H9 (cell line): ENCODE data around the gene MORN5. TPM values are rescaled to one million over a fixed set of nuclear protein-coding genes. Genes with fewer than 3 reads are reported as not detected.

Experiments
- DNase-seq: peaks from one replicate; pipeline ENCODE4 v3.0.0-alpha.2; 2017
- H2AFZ ChIP-seq: one replicate; pipeline ENCODE4 v1.6.1; 2013; ENCODE audit warnings: mild to moderate bottlenecking, low read length, control low read depth, moderate library complexity
- H2AK5ac ChIP-seq: 2 replicates; pipeline ENCODE4 v1.6.1; 2013; ENCODE audit warnings: low read length, control low read depth, mixed read lengths; ENCODE audit not compliant: insufficient read length
- H2BK120ac ChIP-seq: one replicate; pipeline ENCODE4 v1.6.1; 2013; ENCODE audit warnings: low read depth, mild to moderate bottlenecking, low read length, control low read depth, inconsistent platforms; ENCODE audit not compliant: poor library complexity, severe bottlenecking
- H2BK12ac ChIP-seq: 2 replicates; pipeline ENCODE4 v1.6.1; 2013; ENCODE audit warnings: low read length, control low read depth, mixed read lengths, low read depth; ENCODE audit not compliant: insufficient read length
- H2BK15ac ChIP-seq: 2 replicates; pipeline ENCODE4 v1.6.1; 2013; ENCODE audit warnings: low read depth, low read length, control low read depth
- H2BK20ac ChIP-seq: one replicate; pipeline ENCODE4 v1.6.1; 2013; ENCODE audit warnings: low read depth, mild to moderate bottlenecking, low read length, control low read depth, inconsistent platforms; ENCODE audit not compliant: poor library complexity, severe bottlenecking
- H2BK5ac ChIP-seq: 2 replicates; pipeline ENCODE4 v1.6.1; 2013; ENCODE audit warnings: low read length, control low read depth, mixed read lengths; ENCODE audit not compliant: insufficient read length
- H3K14ac ChIP-seq: 2 replicates; pipeline ENCODE4 v1.6.1; 2013; ENCODE audit warnings: low read length, control low read depth; ENCODE audit not compliant: insufficient read depth
- H3K18ac ChIP-seq: 2 replicates; pipeline ENCODE4 v1.6.1; 2013; ENCODE audit warnings: low read depth, mild to moderate bottlenecking, mixed read lengths, low read length, control low read depth; ENCODE audit not compliant: insufficient read length
- H3K23ac ChIP-seq: 2 replicates; pipeline ENCODE4 v1.6.1; 2013; ENCODE audit warnings: low read length, control low read depth, mixed read lengths, low read depth; ENCODE audit not compliant: insufficient read length
- H3K23me2 ChIP-seq: 2 replicates; pipeline ENCODE4 v1.6.1; 2013; ENCODE audit warnings: low read depth, mild to moderate bottlenecking, mixed read lengths, low read length, control low read depth; ENCODE audit not compliant: insufficient read length, poor library complexity, severe bottlenecking
- H3K27ac ChIP-seq: 2 replicates; pipeline ENCODE4 v1.5.1; 2013; ENCODE audit warnings: low read length, control low read depth, mixed read lengths, low read depth; ENCODE audit not compliant: insufficient read length
- H3K27me3 ChIP-seq: 2 replicates; pipeline ENCODE4 v1.6.1; 2013; ENCODE audit warnings: low read length, control low read depth, inconsistent platforms; ENCODE audit not compliant: insufficient read depth
- H3K4ac ChIP-seq: 2 replicates; pipeline ENCODE4 v1.6.1; 2013; ENCODE audit warnings: low read depth, mild to moderate bottlenecking, control low read depth, inconsistent platforms, low read length, moderate library complexity
- H3K4me1 ChIP-seq: 2 replicates; pipeline ENCODE4 v1.6.1; 2013; ENCODE audit warnings: low read length, control low read depth, inconsistent platforms; ENCODE audit not compliant: insufficient read depth
- H3K4me2 ChIP-seq: 2 replicates; pipeline ENCODE4 v1.6.1; 2013; ENCODE audit warnings: low read length, control low read depth, mixed read lengths; ENCODE audit not compliant: insufficient read length, insufficient read depth
- H3K56ac ChIP-seq: 2 replicates; pipeline ENCODE4 v1.6.1; 2013; ENCODE audit warnings: low read depth, mild to moderate bottlenecking, mixed read lengths, low read length, control low read depth; ENCODE audit not compliant: insufficient read length
- H3K79me1 ChIP-seq: 2 replicates; pipeline ENCODE4 v1.6.1; 2013; ENCODE audit warnings: low read depth, mild to moderate bottlenecking, moderate library complexity, low read length, control low read depth, inconsistent platforms; ENCODE audit not compliant: insufficient read depth, poor library complexity, severe bottlenecking
- H3K79me2 ChIP-seq: 2 replicates; pipeline ENCODE4 v1.6.1; 2013; ENCODE audit warnings: low read length, control low read depth, inconsistent platforms; ENCODE audit not compliant: insufficient read depth
- H3K9ac ChIP-seq: 2 replicates; pipeline ENCODE4 v1.6.1; 2013; ENCODE audit warnings: low read length, control low read depth, mixed read lengths; ENCODE audit not compliant: insufficient read length; ENCODE audit errors: extremely low read depth
- H3K9me3 ChIP-seq: one replicate; pipeline ENCODE4 v1.6.1; 2013; ENCODE audit warnings: low read depth, low read length, inconsistent platforms; ENCODE audit not compliant: control insufficient read depth
- H3T11ph ChIP-seq: one replicate; pipeline ENCODE4 v1.6.1; 2013; ENCODE audit warnings: mild to moderate bottlenecking, low read length, control low read depth, inconsistent platforms
- H4K20me1 ChIP-seq: one replicate; pipeline ENCODE4 v1.6.1; 2013; ENCODE audit not compliant: control insufficient read depth, insufficient read length, insufficient read depth
- H4K5ac ChIP-seq: 2 replicates; pipeline ENCODE4 v1.6.1; 2013; ENCODE audit warnings: low read depth, mild to moderate bottlenecking, mixed read lengths, low read length, control low read depth; ENCODE audit not compliant: insufficient read length
- H4K8ac ChIP-seq: replicated peaks from 2 replicates; pipeline ENCODE4 v1.6.1; 2013; ENCODE audit warnings: low read length, control low read depth, mixed read lengths, low read depth; ENCODE audit not compliant: insufficient read length
- H4K91ac ChIP-seq: 2 replicates; pipeline ENCODE4 v1.6.1; 2013; ENCODE audit warnings: low read depth, mild to moderate bottlenecking, moderate library complexity, mixed read lengths, low read length, control low read depth; ENCODE audit not compliant: insufficient read length
- H3K27ac Mint-ChIP-seq, 3 experiments: 2 replicates in 2 of 3; 3 replicates in 1 of 3; pipeline ENCODE4 v1.8.0; 2020 to 2021; ENCODE audit warnings: mixed read lengths in 3 of 3, mild to moderate bottlenecking in 1 of 3, moderate library complexity in 1 of 3
- H3K27me3 Mint-ChIP-seq: 2 replicates; pipeline ENCODE4 v1.8.0; 2021; ENCODE audit warnings: low read depth, mild to moderate bottlenecking, moderate library complexity, mixed read lengths
- H3K36me3 Mint-ChIP-seq, 3 experiments: 2 replicates in 2 of 3; 3 replicates in 1 of 3; pipeline ENCODE4 v1.8.0; 2020 to 2021; ENCODE audit warnings: low read depth in 3 of 3, mixed read lengths in 3 of 3; ENCODE audit not compliant: insufficient read depth in 1 of 3
- H3K4me1 Mint-ChIP-seq, 2 experiments: 2 replicates each; pipeline ENCODE4 v1.8.0; 2020; ENCODE audit warnings: mixed read lengths in 2 of 2
- H3K4me3 Mint-ChIP-seq, 2 experiments: 2 replicates in 1 of 2; 3 replicates in 1 of 2; pipeline ENCODE4 v1.8.0; 2020 to 2021; ENCODE audit warnings: mild to moderate bottlenecking in 2 of 2, mixed read lengths in 2 of 2, moderate library complexity in 1 of 2
- H3K9me3 Mint-ChIP-seq, 2 experiments: 2 replicates in 1 of 2; 3 replicates in 1 of 2; pipeline ENCODE4 v1.8.0; 2020; ENCODE audit warnings: mild to moderate bottlenecking in 2 of 2, mixed read lengths in 2 of 2, moderate library complexity in 1 of 2
- CTCF ChIP-seq: fragments of 200-600 bp; sonication (generic); conservative IDR thresholded peaks from 3 replicates; pipeline ENCODE4 v1.8.0; 2021; ENCODE audit warnings: antibody characterized with exemption, mild to moderate bottlenecking
- WGBS: extraction: QIAGEN DNeasy Blood & Tissue Kit; methylation state at CpG from one replicate; pipeline ENCODE4 v1.1.7; 2013; ENCODE audit warnings: missing lambda C conversion rate, low lambda C conversion rate, mixed read lengths; ENCODE audit not compliant: insufficient read length; ENCODE audit errors: extremely low coverage; 5-methylcytosine and 5-hydroxymethylcytosine counted together
- total RNA-seq: library from RNA; stranded (reverse); gene quantifications from 2 replicates; pipeline ENCODE4 v1.2.1, GENCODE V29; 2021

The MORN5 gene
- total RNA-seq, 1 experiment from 2014 or later = not detected

GRCh38 chr9:122143876-122144405, 15.8 kb upstream of the MORN5 start:
- H2BK5ac ChIP-seq = no peak overlapping the region
- H3K27me3 Mint-ChIP-seq = no peaks in the 10 kb centered on the region
- peaks cover 0 to 5% of the 10 kb centered on the region in 2 experiments; a peak in 1 of 4 replicates for H3K4me1 Mint-ChIP-seq
- no peak overlapping the region for H3K4ac ChIP-seq
- H3K79me2 ChIP-seq = no peaks in the 10 kb centered on the region
- no peak overlapping the region for H3K9ac ChIP-seq
- H3K27me3 ChIP-seq = no peaks in the 10 kb centered on the region
- H3K79me1 ChIP-seq = no peaks in the 10 kb centered on the region
- no CpG with 5 or more reads among the region's 14 CpGs for WGBS
- no peak overlapping the region for H3K4me2 ChIP-seq
- no peaks in the 10 kb centered on the region for H3K9me3 Mint-ChIP-seq
- no peak overlapping the region for H3K4me3 Mint-ChIP-seq
- no peak overlapping the region for H2AFZ ChIP-seq
- H3K18ac ChIP-seq = no peak overlapping the region
- no peak overlapping the region for H2BK12ac ChIP-seq
- no peak overlapping the region; a peak in 1 of 7 replicates for H3K27ac Mint-ChIP-seq
- DNase-seq = no peak
- H4K91ac ChIP-seq = no peak overlapping the region
- H3K4me1 ChIP-seq = peaks cover 2% of the 10 kb centered on the region; the same call in 1 of the 2 replicates
- H3K14ac ChIP-seq = no peak overlapping the region
- no peak for TF ChIP-seq CTCF
- no peak overlapping the region for H3K56ac ChIP-seq
- no peak overlapping the region for H4K8ac ChIP-seq
- no peak overlapping the region for H3K27ac ChIP-seq
- H3K23me2 ChIP-seq = no peaks in the 10 kb centered on the region
- no peaks in the 10 kb centered on the region for H4K20me1 ChIP-seq
- no peak overlapping the region for H2BK15ac ChIP-seq
- no peak overlapping the region for H2BK20ac ChIP-seq
- no peak overlapping the region for H2AK5ac ChIP-seq
- H3K23ac ChIP-seq = no peak overlapping the region
- H3K36me3 Mint-ChIP-seq = peaks cover 14 to 46% (median 35%) of the 10 kb centered on the region in 3 experiments
- no peak overlapping the region for H3T11ph ChIP-seq
- no peak overlapping the region for H2BK120ac ChIP-seq
- no peaks in the 10 kb centered on the region for H3K9me3 ChIP-seq
- no peak overlapping the region for H4K5ac ChIP-seq
